Activated naive CD4-positive, alpha-beta T cell treated with anti-CD3 and anti-CD28 coated beads, Interleukin-2, amount 50 U/mL, for 16 hours (primary cell): ENCODE measurements around the gene BEST4.
A peak's percentile ranks its signal among the peaks of the same experiment; 100 is the strongest.
"Not testable (repeated sequence)": the region's sequence is repeated elsewhere in the genome, so short reads cannot be mapped to it uniquely, and the experiment has no call there.

ENCODE experiments used
- DNase-seq: peaks from one replicate; pipeline ENCODE4 v3.0.0-alpha.2; 2020

BEST4 gene

DNA sequence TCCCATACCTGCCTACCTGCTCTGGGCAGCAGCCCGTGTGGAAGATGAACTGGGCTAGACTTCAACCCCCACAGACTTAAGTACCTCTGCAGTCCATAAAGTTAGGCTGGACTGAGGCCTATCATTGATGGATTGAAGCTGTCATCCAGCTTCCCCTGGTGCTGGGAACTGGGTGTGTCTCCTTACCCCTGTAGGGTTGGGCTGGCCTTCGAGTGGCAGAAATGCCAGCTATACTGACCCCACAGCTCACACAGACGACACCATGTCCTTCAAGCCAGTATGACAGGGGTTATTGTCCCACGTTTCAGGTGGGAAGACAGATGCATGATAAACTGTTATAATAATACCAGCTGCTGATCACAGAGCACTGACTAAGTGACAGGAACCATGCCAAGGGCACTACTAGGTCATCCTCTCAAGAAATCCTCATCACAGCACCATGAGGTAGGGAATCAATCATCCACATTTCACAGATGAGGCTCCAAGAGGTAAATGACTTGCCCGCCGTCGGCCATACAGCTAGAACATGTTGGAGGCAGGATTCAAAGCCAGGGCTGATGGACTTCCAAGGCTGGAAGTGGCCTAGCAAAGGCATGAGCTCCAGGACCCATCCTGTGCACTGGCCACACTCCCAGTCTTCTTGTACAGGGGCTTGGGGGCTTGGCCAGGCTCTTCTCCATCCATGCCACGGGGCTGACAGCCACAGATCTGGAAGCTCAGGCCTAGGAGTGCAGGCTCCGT, at the start of gene BEST4:
BEST4 (minus strand) TSS at position 51 of the 741 bp plus-strand sequence. CDS start 465 bp downstream, outside the sequence.
- no peak for DNase-seq

DNA sequence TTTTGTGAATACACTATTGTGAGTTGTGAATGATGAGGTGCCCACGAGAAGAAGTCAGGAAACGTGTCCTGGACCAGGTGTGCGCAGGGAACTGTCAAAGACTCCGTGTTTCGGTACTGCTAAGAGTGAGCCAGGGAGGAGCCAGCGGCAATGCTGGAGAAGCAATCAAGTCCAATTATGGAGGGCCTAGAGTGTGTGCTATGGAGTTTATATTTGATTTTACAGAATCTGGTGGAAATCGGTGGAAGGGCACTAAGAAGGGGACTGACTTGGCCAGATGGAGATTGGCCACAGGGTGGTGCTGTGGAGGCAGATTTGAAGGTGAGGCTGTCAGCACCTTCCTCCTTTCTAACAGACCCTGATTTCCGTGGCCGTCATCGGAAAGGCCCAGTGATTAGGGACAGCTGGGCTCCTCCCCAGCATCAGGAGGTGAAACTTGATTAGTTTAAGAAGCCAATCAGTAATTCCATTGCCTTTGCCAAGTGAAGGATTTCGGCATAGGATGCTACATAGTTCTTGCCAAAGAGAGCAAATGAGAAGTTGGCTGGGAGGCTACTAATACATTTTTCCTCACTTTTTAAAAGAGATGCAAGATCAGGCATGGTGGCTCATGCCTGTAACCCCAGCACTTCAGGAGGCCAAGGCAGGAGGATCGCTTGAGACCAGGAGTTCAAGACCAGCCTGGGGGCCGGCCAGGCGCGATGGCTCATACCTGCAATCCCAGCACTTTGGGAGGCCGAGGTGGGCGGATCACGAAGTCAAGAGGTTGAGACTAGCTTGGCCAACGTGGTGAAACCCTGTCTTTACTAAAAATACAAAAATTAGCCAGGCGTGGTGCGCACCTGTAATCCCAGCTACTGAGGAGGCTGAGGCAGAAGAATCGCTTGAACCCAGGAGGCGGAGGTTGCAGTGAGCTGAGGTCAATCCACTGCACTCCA, 48.0 kb upstream of the BEST4 start:
- DNase-seq, result peak; percentile 89

DNA sequence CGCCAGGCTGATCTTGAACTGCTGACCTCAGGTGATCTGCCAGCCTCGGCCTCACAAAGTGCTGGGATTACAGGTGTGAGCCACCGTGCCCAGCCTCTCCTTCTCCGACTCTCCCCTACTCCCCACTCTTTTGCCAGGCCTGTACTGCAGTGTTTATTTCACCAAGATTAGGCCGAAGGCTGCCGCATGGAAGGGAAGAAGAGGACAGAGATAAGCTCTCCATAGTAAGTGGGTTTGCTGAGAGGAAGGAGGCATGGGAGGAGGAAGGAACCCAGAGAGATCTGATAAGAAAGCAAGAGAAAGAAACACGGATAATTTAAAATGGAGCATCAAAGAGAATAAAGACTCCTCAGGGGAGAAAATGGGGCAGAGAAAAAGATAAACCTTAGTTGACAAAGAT, 46.4 kb upstream of the BEST4 start:
- no peak for DNase-seq

DNA sequence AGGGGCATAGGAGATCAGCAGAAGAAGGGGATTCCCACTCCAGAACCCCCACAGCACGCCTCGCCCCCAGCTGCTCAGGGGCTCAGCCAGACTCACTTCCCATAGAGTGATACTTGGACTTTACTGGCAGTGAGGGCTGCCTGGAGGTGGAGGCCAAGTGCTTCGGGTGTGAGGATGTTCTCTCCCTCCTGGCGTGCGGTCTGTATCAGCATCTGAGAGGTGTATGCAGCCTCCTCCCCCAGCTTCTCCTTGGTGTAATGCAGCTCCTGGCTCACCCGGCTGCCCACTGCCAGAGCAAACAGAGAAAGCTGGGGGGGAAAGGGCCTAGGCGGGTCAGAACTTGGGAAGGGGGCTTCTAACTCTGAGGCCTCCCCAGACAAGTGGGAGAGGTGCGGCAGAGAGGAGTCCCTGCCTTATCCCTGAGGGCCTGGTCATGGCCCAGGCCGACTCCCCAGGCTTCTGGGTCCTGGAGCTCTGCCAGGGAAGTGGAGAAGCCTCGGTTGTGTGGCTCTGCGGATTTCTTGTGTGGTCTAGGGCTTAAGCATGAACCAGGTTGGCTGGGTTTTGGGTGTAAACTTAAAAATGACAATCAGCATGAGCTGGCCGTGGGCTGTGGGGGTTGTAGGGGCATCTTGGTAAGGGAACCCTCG, 44.2 kb upstream of the BEST4 start:
- DNase-seq, result no peak

DNA sequence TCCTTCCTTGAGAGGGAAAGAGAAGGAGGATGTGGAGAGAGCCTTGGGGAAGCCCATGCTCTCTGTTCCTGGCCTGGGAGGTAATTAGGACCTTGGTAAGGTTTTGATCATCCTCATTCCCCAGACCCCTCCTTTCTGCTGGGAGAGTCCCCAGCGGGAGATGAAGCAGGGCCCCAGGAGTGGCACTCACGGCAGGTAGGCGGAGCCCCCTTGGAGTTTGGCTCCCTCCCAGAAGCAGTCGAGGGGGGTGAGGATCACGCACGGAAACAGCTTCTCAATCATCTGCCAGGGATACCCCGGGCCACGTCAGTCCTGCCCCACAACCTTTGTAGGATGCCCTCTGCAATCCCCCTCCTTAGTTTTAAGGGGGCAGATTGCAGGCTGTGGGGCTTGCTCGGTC, 43.5 kb upstream of the BEST4 start:
- no peak for DNase-seq

DNA sequence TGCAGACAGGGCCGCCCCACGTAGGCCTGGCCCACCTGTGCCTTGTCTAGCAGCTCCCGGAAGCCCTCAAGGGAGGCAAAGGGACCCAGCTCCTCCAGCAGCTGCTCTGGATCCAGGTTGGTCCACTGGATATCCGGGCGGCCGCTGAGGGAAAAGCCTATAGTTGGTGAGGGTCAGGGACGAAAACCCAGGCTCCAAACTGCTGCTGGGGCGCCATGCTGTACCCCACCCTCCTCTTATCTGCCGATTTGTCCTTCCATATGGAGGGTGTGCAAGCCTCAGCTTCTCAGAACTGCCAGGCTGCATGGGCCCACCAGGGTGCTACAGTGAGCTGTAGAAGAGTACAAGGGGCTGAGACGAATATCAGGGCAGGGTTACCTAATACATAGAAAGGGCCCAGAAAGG, 42.9 kb upstream of the BEST4 start:
- DNase-seq, result no peak

DNA sequence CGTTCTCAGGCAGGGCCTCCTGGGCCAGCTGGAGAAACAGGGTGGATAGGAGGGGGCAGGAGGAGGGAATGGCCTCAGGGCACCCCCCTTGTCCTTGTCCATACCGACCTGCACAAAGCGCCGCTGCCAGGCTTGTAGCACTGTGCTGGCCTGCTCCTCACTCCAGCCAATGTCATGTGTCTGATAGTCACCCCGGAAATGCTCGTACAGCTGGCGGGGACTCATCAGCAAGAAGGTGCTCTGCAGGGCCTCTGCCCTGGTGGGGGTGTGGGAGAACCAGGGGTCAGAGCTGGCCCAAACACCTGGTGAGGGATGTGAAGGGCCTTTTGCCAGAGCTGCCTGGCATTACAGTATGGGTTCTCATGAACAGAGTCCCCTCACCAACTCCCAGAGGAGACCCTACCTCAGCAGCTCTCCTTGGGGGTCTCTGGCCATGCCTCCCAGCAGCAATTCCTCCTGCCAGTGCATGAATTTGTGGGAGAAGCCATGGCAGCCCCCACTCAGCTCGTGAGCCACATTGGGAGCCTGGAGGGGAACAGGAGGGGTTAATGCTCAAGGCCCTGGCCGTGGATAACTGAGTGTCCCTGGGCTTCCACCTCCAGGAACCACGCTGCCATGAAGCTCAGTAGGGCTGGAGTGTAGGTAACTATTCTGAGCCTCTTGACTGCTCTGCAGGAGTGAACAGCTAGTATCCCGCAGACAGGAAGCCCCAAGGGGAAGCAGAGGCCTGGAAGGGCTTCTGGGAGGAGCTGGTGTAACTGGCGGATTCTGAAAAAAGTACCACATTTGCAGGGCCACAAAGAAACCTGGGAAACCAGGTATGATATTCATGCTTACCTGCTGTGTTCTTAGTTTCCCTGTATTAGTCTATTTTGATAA, 41.8 kb upstream of the BEST4 start:
- no peak for DNase-seq

DNA sequence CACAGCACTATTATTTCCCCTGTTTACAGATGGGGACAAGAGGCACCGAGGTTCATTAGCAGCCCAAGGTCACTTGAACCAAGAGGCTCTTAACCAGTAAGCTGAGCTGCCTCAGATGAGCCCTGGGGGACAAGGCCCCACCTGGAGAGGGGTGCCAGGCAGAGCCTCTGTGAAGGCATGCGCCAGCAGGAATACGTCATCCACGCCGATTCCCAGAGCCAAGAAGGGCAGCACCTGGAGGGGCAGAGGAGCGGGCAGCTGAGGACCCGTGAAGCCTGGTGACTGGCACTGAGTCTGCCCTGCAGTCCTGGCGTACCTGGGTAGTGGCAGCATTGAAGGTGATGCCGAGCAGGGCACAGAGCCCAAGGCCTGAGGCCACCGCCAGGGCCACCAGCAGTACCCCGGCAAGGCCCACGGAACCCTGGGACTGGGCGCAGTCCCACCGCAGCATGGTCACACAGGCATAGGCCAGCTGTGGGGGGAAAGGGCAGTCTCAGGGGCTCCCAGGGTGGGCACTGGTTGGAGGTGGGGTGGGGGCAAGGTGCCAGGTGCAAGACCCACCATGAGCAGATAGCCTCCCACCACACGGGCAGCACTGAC, 41.0 kb upstream of the BEST4 start:
- no peak for DNase-seq

DNA sequence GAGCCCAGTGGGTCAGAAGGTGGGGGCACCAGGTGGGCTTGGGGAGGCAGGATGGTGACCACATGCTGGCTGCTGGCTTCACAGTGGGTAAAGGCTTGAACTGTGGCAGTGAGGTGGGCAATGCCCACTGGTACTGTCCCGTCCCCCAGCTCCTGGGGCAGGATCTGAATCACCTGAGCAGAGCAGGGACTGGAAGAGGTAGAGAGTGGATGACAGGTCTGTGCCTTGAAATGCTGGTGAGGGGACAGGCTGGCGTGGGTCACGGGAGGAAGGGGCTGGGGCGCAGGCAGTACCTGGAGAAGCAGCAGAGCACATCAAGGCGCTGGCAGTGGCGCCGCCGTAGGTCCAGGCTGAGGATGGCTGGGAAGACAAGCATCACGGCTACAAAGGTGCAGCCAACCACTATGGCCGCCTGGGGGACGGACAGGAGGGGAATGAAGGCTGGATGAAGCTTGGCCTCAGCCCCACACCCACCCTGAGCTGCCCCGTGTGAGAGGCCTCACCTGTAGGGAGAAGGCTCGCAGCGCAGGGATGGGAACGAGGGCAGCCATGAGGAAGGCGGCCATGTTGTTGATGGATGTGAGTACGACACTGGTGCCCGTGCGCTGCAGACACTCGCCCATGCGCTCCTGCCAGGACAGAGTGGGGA, 40.2 kb upstream of the BEST4 start:
- no peak for DNase-seq

DNA sequence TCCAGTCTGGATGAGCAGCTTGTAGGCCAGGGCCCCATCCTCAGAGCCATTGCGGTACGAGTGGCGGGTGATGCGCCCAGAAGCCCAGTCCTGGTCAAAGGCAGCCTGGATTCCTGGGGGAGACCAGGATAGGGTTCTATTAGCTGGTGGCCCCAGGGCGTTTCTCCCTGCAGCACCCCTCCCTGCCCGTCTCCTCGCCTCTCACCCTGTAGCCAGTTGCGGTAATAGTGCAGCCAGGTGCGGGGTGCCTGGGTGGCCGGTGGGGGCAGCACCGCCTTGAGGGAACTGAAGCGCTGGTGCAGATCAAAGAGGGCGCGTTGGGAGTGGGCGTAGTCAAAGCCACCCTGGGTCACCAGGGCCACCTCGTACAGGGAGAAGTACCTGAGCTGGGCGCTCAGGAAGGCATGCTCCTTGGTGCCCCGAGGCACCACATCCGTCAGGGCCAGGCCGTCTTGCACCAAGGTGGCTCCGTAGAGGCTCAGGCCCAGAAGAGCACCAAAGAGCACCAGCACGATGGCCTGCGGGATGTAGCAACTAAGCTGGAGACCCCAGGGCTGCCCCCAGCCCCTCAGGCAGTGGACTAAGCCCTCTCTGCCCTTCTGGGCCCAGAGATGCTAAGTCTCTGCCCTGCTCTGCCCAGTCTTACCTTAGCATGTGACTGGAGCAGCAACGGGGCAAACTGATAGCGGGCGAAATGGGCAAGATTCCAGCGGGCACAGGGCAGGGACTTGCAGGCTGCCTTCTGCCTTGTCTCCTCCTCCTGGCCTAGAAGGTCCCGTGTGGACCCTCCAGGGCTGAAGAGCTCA, 39.4 kb upstream of the BEST4 start:
- no peak for DNase-seq

DNA sequence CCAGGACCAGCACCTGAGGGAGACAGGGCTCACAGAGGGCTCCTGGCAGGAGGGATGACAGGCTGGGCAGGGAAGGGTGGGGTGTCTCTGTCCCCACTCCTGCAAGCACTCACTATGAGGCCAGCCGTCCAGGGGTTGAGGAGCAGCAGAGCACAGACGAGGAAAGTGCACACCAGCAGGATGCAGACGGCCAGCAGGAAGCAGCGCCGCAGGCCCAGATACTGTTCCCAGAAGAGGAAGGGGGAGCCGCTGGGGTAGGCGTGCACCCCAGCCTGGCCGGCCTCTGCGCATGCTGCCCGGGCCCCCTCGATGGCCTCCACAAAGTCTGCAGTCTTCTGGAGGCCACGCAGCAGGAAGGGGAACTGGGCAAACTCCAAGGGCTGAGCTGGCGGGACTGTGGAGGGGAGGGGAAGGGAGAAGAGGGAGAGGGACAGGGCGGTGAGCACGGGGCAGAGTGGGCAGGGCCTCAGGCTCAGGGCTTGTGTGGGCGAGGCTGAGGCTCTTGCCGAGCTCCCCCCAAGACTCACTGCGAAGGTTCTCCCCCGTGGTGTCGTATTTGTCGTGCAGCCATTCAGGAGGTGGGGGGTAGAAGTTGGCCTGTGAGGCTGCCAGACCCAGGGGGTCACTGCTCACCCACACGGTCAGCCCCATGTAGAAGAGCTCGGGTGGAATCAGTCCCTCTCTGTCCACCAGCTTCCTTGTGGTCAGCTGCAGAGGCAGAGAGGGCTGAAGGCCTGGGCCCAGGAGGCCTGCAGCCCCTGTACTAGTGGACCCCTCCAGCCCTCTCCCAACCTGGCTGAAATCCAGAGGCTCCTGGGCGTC, 38.6 kb upstream of the BEST4 start:
- DNase-seq, result no peak

DNA sequence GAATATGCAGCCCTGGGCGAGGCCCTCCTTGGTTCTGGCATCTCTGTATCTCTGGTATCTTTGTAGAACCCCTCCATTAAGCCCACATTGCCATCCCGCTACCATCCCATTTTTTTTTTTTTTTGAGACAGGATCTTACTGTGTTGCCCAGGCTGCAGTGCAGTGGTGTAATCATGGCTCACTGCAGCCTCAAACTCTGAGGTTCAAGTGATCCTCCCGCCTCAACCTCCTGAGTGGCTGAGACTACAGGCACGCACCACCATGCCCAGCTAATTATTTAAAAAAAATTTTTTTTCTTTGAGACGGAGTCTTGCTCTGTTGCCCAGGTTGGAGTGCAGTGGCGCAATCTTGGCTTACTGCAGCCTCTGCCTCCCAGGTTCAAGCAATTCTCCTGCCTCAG, 36.4 kb upstream of the BEST4 start:
- not testable (repeated sequence) for DNase-seq

DNA sequence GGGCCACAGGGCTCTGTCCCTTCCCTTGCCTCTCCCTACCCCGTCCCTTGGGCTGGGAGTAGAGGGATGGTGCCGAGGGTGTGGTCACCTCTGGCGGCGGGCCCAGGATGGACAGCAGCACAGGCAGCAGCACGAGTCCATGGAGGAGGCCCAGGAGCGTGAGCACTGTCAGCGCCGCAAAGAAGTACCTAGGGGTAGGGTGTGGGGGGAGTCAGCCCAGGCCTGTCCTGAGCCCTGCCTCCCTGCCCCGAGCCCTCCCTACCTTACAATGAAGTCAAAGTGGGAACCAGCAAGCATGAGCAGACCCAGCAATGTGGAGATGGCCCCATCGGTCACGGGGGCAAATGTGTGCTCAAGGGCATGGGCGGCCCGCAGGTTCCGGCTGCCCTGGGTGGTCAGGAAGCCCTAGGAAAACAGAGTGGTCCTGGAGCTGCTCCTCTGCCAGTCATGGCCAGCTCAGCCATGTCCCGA, 35.0 kb upstream of the BEST4 start:
- DNase-seq, result no peak

DNA sequence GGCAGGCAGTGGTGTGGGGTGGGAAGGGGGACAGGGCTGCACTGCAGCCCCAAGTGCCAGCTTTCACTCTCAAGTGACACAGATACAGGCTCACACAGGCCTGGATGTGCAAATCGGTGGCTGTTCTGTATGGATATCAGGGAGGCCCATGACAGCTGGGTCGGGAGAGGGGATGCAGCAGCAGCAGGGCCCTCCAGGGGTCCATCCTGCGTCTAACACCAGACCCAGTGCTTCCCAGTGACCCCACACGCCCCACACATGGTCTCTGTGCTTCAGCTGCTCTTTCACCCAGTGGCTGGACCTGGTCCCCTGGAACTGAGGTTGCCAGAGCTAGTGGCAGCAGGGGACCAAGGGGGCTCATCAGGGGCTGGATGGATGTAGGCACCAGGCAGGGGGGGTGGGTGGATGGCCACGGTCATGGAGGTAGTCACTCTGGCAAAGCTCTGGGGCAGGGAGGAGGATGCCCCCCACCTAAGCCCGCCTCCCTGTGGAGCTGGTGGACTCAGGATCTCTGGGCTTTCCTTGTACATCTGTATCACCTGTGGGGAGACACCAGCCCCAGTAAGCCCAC, 34.2 kb upstream of the BEST4 start:
- DNase-seq, result no peak

DNA sequence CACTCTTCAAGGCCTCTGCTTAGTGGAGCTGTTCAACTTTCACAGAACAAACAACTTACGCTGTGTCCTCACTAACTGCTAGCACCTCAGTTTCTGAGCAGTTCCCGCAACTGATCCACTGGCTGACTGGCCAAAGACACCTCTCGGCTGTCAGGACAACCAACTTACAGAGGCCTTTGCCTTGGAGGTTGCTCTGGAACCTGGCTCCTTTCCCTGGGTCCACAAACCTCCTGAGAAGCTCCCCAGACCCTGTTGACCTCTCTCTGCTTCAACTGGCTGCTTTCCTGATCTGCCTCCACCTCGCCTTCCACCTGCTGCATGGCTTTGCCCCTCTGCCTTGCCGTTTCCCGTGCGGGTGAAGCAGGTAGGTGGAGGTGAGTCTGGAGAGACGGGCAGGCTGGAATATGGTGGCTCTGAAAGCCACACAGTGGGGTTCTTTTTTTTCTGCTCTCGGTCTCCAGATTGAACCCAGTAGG, 33.3 kb upstream of the BEST4 start:
- DNase-seq, result no peak

DNA sequence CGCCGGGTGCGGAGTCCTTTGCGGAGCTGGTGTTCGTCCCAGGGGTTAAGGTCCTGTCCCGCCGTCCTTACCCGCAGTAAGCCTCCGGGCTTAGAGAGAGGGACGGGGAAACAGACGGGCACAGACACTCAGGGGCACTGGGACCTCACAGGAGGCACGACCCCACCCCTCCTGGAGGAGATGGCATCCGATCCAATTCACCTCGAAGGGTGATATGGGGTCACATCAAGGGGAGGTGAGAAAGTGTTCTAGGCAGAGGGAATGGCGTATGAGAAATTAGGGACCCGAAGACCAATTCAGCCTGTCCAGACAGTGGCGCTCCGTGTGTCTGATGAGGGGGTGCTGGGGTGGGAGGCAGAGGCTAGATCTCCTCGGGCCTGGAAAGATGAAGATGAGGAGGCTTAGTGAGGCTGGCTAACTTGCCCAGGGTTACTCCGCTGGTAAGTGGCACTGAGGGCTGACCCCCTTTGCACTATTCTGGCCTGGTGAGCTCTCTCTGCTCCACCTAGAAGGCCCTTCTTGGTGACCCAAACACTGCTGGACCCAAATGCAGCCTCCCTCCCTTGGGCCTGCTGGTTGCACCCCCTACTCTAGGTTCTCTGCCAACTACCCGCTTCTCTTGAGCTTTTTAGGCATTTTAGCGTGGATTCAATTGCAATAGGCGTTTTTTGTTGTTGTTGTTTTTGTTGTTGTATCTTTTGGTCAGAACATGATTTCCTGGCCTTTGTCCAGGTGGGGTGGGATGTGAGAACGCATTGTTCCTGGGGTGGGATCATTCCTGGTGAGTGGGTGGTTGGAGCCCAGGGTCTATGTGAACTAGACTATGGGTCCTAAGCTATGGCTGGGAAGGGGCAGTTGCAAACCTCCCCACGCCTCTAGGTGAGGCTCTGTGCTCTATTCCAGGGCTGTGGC, 32.6 kb upstream of the BEST4 start:
- DNase-seq, result no peak

DNA sequence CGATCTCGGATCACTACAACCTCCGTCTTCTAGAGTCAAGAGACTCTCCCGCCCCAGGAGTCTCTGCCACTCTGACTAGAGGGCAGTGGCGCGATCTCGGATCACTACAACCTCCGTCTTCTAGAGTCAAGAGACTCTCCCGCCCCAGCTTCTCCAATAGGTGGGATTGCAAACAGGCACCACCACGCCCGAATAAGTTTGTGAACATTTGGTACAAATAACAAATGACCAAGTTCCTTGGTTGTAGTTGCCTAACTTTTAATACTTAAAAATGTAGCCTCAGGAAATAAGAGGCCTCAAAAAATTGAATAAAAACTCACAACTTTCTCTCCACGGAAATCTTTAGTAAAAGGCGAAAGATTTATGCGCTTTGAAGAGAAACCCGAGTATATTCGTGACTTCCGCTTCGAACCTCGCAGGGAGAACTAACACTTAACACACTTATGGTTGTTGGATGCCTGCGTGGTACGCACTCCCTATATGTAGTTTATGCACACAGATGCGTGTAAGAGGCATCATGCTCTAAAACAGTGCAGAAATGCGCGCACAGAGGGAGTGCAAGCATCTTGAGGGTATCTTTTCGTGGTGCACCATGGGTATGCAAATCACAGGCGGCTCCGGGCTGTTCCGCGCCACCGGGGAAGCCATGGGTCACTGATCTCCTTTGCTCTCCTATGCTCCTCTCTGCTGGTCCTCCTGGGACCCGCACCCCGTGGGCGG, 31.8 kb upstream of the BEST4 start:
- peak; percentile 79 for DNase-seq
